Activated gamma-delta T cell (primary cell): ENCODE results near the gene PRKD2.

Source experiments
- DNase-seq: peaks from one replicate; lab custom pipeline; 2025; lab: John Stamatoyannopoulos, UW

PRKD2 gene

GRCh38 chr19:46741447-46741846, 24.5 kb upstream of the PRKD2 start:
- DNase-seq: no peak

GRCh38 chr19:46739290-46739771, 22.4 kb upstream of the PRKD2 start:
- no peak for DNase-seq

GRCh38 chr19:46737761-46738171, 20.9 kb upstream of the PRKD2 start:
- no peak for DNase-seq

- DNase-seq: no peak
Observed at GRCh38 chr19:46737298-46737654, 20.4 kb upstream of the PRKD2 start.

DNA sequence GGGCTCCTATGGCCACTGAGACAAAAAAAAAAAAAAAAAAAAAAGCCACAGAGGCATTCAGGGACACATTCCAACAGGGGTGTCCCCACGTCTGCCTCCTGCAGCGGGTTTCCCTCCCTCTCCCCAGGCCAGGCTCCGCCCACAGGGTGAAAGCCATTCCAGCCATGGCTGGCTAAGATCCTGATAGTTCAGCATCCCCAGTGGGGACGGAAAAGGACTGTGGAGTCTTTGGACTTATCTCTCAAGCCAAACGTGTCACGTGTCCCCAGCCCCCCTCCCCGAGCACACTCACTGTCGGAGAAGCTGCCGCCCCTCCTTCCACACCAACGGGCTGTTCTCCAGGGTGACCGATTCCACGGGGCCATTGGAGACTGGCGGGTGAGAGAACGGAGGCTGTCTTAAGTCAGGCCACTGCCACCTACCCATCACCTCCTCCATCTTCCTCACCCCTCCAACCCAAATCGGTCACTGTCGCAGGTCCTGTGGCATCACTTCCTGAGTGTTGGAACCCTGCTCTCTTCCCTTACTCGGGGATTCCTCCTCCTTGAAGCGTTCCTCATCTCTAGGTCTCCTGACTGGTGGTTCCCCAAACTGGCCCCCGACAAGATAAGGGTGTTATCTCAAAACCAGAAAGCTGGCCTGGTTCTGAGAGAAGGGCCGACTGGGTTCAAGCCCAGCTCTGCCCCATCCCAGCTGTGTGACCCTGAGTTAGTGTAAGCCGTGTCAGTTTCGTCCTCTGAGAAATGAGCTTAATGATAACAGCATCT, 19.8 kb upstream of the PRKD2 start:
- no peak for DNase-seq

DNA sequence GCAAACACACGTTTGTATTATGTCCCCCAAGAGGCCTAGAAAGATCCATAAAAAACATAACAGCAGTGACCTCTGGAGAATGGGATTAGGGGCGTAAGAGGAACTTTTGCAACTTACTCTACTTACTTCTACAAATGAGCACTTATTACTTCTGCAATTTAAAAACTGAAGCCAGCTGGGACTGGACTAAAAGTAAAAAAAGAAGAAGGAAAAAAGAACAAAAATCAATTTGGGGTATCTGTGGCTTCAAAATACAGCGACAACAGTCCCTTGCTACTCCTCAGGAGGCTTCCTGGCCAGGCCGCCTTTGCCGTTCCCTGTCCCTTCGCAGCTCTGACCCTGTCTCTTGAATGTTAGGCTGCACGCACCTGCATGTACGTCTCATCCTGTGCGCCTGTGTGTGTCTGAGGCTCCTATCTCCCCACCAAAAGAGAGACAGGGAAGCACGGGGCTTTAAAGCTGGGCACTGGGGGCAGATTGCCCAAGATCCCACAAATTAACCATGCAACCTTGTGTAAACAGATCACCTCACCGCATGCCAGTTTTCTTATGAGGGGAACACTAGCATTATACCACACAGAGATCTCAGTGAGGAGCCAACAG, 16.9 kb upstream of the PRKD2 start:
- DNase-seq: no peak

DNA sequence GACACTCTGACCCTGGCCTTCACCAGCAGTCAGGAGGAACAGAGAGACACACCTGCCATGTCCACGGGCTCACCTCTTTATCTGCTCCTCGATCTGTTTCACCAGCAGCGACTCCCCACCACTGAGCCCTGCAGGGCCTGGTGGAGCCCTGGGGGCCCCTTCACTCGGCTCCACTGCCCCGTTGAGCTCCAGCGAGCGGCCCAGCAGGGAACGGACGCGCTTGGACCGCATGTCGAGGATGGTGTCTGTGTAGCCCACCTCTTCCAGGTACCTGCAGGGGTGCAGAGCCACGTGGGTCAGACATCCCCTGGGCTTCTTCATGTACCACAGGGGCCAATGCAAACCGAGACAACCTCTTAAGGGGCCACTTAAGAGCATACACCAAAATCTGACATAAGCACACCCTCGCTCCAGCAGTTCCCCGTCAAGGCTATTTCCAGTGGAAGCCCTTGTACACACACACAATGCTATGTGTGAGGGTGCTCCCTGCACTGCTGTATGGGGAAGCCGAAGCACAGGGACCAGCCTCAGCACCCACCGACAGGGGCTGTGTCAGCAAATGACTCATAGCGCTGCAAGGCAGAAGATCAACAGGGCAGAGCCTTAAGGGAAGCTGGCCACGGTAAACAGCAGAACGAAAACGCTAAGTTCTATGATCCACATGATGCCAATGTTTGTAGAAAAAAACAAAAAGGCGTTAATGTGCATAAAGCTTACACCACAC, 16.2 kb upstream of the PRKD2 start:
- DNase-seq: no peak

DNA sequence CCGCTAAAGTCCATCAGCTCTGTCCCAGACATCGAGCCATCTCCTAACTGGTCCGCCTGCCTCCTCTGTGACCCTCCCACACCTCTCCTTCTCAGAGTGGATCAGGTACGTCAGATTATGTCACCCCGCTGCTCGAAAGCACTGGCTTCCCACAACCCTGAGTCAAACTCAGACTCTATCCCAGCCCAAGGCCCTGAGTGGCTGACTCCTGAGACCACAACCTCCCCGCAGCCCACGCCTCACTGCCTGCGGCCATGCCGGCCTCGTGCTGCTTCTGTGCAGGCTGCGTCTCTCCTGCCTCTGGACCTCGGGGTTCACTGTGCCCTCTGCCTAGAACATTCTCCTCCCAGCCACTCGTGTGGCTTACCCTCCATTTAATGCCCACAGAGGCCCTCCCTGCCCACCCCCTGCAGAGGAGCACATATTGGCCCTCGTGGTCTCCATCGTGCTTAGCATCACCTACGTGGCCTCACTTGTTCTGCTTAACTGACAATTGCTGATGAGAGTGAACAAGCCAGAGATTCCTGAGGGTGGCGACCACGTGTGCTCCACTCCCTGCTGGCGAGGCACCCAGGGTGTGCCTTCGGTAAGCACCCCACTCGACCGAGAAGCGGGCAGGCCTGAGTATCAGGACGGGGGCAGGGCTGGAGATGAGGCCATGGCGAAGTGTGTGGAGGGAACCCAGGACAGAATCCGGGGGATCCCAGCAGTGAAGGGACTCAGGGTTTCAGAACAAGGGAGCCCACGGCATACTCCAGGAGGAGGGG, 15.4 kb upstream of the PRKD2 start:
- no peak for DNase-seq

GRCh38 chr19:46731584-46731983, 14.7 kb upstream of the PRKD2 start:
- DNase-seq: no peak

- DNase-seq: no peak
Observed at GRCh38 chr19:46731007-46731501, 14.1 kb upstream of the PRKD2 start.

GRCh38 chr19:46730595-46730994, 13.7 kb upstream of the PRKD2 start:
- DNase-seq: no peak

DNA sequence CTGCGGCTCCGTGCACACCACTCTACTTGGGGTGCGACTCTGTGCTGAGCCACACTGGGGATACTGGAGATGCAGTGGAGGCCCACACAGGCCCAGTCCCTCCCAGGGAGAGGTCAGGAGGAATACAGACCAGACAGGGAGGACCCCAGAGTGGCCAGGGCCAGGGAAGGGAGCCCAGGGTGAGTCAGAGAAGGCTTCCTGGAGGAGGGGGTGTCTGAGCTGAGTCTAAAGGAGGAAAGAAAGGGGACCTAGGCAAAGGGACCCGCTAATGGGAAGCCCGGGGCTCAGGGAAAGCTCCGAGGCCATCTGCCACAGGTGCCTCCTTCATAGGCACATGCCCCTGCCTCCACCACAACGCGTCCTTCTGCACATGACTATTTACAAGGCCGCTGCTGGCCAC, 13.3 kb upstream of the PRKD2 start:
- DNase-seq: no peak

DNA sequence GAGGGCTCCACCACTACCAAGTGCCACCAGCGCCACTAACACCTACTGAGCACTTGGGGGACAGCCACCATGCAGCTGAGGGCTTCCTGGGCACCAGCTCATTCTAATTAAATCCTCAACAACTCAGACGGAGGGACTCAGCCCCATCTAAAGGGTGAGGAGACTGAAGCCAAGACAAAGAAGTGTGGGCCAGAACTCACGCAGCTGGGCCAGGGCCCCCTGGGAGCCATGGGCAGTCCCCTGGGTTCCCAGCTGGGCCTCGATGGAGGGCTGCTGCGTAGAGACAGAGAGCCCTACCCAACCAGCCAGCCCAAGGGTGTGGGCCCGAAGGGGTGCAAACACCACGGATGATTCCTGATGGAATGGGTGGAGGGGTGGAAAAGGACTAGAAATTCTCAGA, 12.8 kb upstream of the PRKD2 start:
- DNase-seq: no peak

- DNase-seq: peak; percentile 60
Observed at GRCh38 chr19:46728693-46729339, 11.9 kb upstream of the PRKD2 start.

GRCh38 chr19:46728208-46728607, 11.3 kb upstream of the PRKD2 start:
- no peak for DNase-seq

- DNase-seq: no peak
Observed at GRCh38 chr19:46727757-46728156, 10.8 kb upstream of the PRKD2 start.

- DNase-seq: no peak
Observed at GRCh38 chr19:46726971-46727501, 10.1 kb upstream of the PRKD2 start.

DNA sequence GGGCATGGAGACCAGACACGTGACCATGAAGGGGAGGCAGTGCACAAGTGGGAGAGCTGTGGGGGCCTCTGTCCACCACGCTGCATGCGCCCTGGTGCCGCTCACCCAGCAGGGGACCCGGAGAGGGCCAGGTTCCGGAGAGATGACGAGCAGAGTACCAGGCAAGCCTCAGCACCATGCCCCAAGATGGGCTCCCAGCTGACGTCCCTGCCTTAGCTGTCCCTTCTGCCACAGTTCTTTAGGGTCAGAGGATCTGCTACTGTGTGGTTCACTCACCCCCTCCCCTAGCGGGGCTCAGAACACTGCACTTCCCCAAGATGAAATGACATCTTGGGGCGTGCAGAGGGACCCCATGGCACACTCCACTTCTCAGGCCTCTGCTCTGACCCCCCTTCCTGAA, 9.6 kb upstream of the PRKD2 start:
- DNase-seq: no peak

DNA sequence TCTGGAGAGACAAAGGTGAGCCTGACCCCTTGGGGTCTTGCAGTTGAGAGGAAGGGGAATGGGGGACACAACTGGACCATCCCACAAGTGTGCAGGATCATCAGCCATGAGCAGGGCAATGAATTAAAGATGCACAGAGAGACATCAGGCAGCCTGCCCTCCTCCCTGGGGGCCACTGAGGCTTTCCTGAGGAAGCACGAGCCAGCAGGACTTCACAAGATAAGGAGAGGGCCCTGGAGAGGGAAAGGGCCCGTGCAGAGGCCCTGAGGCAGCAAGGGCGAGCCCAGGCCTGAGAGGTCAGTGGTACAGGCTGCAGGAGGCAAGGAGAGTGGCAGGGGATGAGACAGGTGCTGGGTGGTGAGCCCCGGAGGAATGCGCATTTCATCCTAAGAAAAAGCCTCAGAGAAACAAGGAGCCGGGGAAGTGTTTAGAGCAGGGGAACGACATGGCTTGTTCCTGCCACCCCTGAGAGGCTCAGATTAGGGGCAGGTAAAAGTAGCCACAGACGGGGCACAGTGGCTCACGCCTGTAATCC, 9.0 kb upstream of the PRKD2 start:
- no peak for DNase-seq

DNA sequence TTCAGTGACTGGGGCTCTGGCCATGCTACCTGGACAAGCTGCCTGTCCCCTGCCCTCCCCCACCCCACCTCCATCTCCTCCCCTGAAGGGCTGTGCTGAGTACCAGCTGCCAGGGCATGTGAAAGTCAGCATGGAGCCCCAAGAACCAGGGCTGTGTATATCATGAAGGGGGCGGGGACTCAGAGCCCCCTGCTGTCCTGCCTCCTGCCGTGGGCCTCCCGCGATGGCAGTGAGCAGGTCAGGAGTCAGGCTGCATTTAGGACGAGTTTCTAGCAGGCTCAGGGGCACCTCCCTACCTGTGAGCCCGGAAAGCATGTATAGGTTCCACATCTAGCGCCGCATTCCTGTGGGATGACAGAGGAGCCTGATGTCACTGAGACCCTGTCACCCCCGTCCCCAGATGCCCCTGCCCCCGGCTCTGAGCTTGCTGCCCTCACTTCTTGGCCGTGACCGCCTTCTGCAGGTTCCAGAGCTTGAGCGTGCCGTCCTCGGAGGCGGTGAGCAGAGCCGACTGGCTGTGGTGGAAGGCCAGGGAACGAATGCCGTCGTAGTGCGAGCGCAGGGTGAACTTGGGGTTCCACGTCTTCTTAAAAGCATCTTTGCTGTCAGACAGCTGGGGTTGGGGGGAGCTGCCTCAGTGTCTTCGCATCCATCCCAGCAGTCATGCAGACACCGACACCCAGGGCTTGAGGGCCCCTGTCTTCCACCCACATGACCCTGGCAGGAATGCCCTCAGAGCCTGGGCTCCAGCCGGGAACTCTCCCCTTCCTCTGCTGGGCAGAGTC, 8.3 kb upstream of the PRKD2 start:
- no peak for DNase-seq
